T-helper 9 cell (primary cell): ENCODE data around the gene KIZ.
"Not testable (repeated sequence)": the region's sequence is repeated elsewhere in the genome, so short reads cannot be mapped to it uniquely, and the experiment has no call there.

Experiments
- DNase-seq: peaks from one replicate; pipeline ENCODE4 v3.0.0-alpha.2; 2020

KIZ gene

GRCh38 chr20:21230686-21231085, 104.8 kb downstream of the KIZ start:
- DNase-seq, result no peak

DNA sequence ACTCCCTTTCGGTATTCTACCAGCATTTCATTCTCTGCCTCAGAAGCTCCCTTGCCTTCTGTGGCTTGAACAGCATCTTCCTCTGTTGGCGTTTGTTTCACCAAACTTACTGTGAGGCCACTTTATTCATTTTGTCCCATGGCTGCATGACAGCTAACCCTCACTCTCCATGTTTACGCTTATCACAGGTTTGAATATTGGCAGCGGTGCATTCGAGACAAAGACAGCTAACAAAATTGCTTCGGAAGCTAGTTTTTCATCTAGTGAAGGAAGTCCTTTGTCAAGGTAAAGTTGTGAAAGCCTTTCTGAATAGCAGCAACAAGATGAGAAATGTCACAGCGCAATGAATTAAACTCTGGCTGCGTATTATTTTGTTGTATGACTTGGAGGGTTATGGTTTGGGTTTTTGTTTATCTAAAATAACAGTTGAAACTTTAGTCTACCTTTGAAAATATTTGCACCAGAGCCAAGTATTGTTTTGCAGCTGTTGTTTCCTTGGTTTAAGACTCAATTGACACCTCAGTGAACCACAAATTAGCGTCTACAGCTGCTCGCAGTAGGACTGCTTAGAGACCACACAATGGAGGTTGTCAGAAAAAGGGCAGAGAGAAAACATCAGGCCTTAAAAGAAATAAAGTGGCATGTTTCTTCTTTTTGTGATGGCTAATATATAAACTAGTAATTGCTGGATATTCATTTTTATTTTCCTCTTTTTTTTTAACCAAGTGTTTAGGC, 106.8 kb downstream of the KIZ start:
- DNase-seq, result no peak

GRCh38 chr20:21234324-21234723, 108.4 kb downstream of the KIZ start:
- no peak for DNase-seq

GRCh38 chr20:21234806-21235483, 109.1 kb downstream of the KIZ start:
- DNase-seq, result no peak

- peak; percentile 52 for DNase-seq
Observed at GRCh38 chr20:21235484-21236445, 109.9 kb downstream of the KIZ start.

DNA sequence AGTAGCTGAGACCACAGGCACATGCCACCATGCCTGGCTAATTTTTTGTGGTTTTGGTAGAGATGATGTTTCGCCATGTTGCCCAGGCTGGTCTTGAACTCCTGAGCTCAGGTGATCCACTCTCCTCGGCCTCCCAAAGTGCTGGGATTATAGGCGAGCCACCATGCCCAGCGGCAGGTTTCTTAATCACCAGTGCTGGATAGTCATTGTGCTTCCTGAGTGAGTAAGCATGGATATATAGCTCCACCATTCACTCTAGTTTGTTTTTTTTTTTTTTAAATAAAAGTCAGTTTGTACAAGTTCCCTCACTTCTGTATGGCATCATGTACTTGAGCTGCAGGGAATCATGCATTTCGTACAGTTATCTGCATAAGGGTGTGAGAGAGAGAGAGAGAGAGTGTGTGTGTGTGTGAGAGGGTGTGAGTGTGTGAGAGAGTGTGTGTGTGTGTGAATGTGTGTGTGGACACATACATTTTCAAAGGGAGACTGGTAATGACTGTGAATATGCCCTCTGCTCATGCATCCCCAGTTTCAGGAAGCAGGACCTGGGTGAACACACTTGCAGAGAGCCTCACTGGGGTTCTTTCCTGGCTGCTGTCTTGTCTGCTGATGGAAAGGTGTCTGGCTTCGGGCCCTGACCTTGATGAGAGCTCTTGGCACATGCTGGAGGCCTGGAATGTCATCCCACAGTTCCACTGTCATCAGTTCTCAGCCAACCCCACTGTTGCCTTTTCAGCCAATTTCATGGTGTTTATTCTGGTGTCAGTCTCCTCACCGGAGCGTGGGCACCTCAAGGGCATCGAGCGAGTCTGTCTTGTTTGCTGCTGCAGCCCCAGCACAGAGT, 112.3 kb downstream of the KIZ start:
- no peak for DNase-seq

DNA sequence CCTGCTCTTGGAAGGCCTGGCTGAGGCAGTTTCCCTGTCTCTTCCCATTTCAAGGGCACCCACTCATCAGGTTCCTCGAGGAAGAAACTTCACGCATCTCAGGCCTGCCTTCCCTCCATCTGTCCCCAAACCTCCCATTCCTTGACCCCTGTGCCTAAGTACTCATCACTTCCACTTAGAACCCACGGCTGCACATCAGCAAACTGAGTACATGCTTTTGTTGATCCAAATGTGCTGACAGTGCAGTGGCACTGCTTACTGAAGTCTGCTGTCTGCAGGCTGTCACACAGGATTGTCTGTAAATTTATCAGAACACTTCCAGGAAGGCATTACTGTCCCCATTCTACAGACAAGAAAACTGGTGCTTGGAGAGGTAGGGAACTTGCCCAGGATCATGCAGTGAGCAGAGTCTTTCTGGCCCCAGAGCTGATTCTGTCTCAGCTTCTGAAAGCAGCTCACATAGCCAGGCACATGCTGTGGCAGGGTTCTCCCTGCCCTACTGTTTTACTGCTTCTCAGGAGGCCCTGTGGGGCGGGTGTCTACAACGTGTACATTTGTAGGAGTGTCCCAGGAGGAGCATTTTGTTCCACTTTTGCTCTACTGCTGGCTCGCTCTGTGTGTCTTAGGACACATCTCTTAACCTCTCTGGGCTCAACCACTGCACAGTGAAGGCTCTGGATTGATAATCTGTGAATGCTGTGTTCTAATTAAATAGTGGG, 113.1 kb downstream of the KIZ start:
- no peak for DNase-seq

GRCh38 chr20:21240394-21240793, 114.5 kb downstream of the KIZ start:
- no peak for DNase-seq

DNA sequence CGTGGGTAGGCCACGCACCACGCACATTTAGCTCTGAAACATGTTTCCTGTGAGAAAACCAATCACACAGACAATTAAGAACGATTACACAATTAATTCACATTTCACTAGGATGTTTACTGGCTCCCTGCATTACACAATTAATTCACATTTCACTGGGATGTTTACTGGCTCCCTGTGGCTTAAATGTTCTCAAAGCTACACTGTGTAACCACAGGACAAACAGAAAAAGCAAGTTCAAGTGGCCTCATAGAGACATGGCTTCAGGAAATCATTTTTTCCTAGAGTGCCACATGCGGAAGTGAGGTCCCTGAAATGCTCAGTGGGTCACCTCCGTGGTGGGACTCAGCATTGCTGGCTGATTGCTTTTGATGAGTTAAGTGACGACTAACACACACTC, 115.5 kb downstream of the KIZ start:
- no peak for DNase-seq

DNA sequence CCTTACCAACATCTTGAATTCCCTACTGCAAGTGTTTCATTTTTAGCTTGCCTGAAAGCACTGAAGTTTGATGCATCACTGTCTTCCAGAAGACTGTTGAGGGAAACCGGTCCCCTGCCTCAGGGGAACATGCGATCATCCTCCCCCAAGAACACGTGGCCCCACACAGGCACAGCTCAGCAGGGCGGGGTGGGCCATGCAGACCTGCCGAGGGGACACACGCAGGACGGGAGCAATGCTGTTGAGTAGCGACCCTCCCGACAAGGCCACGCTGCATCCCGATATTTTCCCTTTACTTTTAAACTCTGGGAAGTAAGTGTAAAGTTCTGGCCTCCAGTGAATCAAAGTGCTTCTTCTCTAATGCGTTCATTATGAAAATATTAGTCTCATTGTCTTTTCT, 117.9 kb downstream of the KIZ start:
- DNase-seq, result no peak

DNA sequence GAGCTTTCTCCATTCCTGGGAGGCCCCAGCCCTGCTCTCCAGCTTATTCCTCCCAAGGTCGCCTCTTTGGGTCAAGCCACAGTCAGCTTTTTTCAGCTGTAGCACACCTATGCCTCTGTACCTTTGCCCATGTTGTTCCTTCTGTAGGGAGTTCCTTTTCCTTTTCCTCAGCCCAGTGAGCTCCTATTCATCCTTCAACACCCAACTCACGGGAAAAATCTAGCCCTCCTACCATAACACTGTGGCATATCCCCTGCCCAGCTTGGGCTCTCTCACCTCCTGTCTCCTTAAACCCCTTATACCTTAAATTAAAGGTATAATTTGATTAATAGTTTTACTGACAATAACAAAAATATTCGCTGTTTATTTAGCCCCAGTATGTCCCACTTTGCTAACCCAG, 118.9 kb downstream of the KIZ start:
- DNase-seq, result no peak

DNA sequence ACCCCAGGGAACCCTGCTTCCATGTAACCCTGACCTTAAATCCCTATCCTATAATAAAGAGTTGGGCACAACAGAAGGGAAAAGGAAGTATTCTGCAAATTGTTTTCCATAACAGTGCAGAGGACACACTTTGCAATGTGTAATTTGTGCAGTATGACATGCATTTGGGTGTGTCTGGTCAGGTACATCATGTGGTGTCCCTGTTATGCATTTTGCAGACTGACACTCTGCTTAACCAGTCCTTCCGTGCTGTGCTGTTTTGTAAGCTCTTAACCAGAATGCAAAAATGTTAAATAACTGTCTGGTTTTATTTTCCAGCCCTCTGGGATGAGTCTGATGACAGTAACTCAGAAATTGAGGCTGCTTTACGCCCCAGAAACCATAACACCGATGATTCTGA, 120.3 kb downstream of the KIZ start:
- DNase-seq, result no peak

- DNase-seq, result not testable (repeated sequence)
Observed at GRCh38 chr20:21247603-21248095, 121.8 kb downstream of the KIZ start.

- no peak for DNase-seq
Observed at GRCh38 chr20:21251278-21251677, 125.4 kb downstream of the KIZ start.

DNA sequence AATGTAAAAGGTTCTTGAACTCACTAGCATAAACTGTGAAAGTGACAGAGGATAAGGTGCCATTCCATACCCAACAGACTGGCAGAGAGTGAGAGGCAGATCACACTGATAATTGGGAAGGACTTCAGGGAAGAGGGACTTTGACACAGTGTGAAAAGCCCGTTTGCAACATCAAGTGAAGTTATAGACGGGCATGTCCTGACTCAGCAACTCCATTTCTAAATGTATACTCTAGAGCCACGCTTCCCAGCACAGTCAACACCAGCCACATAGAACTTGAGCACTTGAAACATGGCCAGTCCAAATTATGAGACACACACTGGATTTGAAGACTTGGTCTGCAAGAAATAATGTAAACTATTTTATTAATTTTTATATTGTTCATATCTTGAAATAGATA, 131.3 kb downstream of the KIZ start:
- DNase-seq, result no peak

- DNase-seq, result no peak
Observed at GRCh38 chr20:21258411-21258810, 132.5 kb downstream of the KIZ start.

DNA sequence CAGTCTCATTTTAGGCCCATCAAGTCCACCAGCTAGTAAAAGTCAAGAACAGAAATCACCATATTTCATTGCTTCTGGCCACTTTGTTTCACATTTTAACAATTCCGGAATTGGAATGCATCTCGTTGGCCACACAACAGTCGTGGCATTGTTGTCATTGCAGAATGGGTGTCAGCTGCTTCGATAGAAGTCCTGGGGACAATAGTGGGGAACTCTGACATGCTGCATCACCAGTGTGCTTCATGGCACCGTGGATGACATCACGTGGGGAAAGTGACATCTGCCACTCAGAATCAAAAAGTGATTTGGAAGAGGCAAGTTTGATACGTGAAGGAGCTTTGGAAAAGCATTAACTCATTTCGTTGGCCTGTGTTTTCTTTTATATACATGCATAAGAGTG, 133.5 kb downstream of the KIZ start:
- no peak for DNase-seq

DNA sequence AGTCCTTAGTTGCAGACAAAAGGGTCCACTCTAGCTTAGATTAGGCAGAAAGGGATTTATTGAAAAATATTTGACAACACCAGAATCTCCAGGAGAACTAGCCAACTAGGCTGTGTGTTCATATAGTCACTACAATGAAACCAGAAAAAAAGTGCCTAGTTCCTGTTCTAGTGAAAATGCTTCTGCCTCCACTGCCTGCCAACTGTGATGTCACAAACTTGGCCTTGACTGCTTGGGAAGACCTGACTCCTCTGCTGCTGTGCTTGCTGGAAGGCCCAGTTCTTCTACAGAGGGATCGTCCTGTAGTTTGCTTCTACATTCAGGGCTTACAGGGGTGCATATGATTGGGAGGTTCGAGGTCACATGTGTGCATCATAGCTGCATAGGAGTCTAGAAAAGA, 136.9 kb downstream of the KIZ start:
- no peak for DNase-seq

GRCh38 chr20:21265261-21266190, 139.6 kb downstream of the KIZ start:
- no peak for DNase-seq

DNA sequence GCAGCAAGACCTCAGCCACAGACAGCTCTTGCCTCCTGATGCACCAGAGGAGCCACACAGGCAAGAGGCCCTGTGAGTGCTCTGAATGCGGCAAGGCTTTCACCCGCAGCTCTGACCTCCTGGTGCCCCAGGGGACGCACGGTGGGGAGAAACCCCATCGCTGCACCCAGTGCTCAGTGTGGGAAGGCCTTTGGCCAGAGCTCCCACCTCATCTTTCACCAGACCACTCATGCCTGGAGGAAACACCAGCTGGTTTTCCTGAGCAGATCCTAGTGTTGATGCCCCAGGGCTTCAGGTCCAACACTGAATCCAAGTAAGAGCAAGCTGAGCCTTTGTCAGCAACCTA, 140.3 kb downstream of the KIZ start:
- no peak for DNase-seq

DNA sequence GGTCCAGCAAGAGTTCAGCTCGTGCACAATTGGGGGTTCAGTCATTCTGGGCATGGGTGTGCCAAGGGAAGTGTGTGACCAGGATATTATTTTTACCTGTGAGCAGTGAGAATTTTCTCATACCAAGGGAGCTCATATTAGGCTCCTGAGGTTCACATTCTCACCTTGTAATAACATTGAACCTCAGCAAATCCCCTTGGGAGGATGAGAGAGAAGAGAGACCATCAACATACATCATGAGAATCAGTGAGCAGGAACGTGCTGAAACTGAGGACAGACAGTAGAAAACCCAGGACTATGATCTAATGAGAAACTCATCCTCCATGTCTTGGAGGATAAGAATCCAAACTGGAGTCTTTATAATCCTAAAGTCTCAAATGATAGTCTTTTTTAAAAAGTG, 143.9 kb downstream of the KIZ start:
- DNase-seq, result no peak
